ENCODE measurements around the gene TMEM140.

DNA sequence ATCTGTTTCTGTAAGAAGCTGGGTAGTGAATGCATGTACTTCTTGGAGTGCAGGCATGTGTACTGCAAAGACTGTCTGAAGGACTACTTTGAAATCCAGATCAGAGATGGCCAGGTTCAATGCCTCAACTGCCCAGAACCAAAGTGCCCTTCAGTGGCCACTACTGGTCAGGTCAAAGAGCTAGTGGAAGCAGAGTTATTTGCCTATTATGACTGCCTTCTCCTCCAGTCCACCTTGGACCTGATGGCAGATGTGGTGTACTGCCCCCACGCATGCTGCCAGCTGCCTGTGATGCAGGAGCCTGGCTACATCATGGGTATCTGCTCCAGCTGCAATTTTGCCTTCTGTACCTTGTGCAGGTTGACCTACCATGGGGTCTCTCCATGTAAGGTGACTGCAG lies 18.9 kb upstream of the TMEM140 start:
- TF ChIP-seq, protein P1, sequence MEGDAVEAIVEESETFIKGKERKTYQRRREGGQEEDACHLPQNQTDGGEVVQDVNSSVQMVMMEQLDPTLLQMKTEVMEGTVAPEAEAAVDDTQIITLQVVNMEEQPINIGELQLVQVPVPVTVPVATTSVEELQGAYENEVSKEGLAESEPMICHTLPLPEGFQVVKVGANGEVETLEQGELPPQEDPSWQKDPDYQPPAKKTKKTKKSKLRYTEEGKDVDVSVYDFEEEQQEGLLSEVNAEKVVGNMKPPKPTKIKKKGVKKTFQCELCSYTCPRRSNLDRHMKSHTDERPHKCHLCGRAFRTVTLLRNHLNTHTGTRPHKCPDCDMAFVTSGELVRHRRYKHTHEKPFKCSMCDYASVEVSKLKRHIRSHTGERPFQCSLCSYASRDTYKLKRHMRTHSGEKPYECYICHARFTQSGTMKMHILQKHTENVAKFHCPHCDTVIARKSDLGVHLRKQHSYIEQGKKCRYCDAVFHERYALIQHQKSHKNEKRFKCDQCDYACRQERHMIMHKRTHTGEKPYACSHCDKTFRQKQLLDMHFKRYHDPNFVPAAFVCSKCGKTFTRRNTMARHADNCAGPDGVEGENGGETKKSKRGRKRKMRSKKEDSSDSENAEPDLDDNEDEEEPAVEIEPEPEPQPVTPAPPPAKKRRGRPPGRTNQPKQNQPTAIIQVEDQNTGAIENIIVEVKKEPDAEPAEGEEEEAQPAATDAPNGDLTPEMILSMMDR (IDR thresholded peaks at IDR 0.05): no peak
- TF ChIP-seq POLR2A (IDR thresholded peaks at IDR 0.05): no peak
- TF ChIP-seq POLR2AphosphoS5 (IDR thresholded peaks at IDR 0.05): no peak
